T47D (cell line): Measurements from ENCODE around the gene TADA3.

ENCODE experiments used
- DNase-seq, 2 experiments: peaks; one replicate each; pipeline versions ENCODE4 v3.0.0 to v3.0.0-alpha.2; 2011 to 2012; ENCODE audit warnings: low read depth in 1 of 2, low spot score in 1 of 2
- JUND ChIP-seq: IDR thresholded peaks from 2 replicates; pipeline ENCODE4 v1.6.1; 2012; ENCODE audit warnings: low read depth
- in situ Hi-C: cut with HindIII; loops from 2 replicates; pipeline ENCODE4 v1.10.0; 2016; ENCODE audit warnings: low sequenced_read_pairs, low pct_unique_long_range_greater_than_20kb

TADA3 gene

GRCh38 chr3:9760779-9761505, 31.3 kb downstream of the TADA3 start:
- no peak for TF ChIP-seq JUND
- in situ Hi-C loops, result no loop called here
- DNase-seq, result no peak

- TF ChIP-seq JUND, result no peak
- DNase-seq, result no peak
- in situ Hi-C loops, result no loop called here
Observed at GRCh38 chr3:9757427-9757826, 34.8 kb downstream of the TADA3 start.

- DNase-seq, result no peak
- TF ChIP-seq JUND, result no peak
- in situ Hi-C loops, result no loop called here
Observed at GRCh38 chr3:9754678-9755077, 37.6 kb downstream of the TADA3 start.

GRCh38 chr3:9750556-9751411, 41.5 kb downstream of the TADA3 start:
- in situ Hi-C loops, result no loop called here
- no peak for TF ChIP-seq JUND
- DNase-seq, result no peak

GRCh38 chr3:9749645-9750555, 42.4 kb downstream of the TADA3 start, which contains the start of gene OGG1:
OGG1 (plus strand) TSS chr3:9749952; CDS start chr3:9750287, 335 bp downstream.
- in situ Hi-C loops, result no loop called here
- TF ChIP-seq JUND, result no peak

GRCh38 chr3:9749296-9749644, 43.0 kb downstream of the TADA3 start:
- in situ Hi-C loops, result no loop called here
- DNase-seq, result no peak
- TF ChIP-seq JUND, result no peak

More at GRCh38 chr3:9749645-9750555, 42.4 kb downstream of the TADA3 start, which contains the start of gene OGG1:
- DNase-seq, result peak; percentile 98

GRCh38 chr3:9748031-9748430, 44.2 kb downstream of the TADA3 start:
- in situ Hi-C loops, result no loop called here
- DNase-seq, result no peak
- no peak for TF ChIP-seq JUND

- in situ Hi-C loops, result no loop called here
- DNase-seq, result no peak
- no peak for TF ChIP-seq JUND
Observed at GRCh38 chr3:9747267-9747666, 45.0 kb downstream of the TADA3 start.

GRCh38 chr3:9746330-9746729, 45.9 kb downstream of the TADA3 start:
- DNase-seq, result no peak

GRCh38 chr3:9745521-9745920, 46.8 kb downstream of the TADA3 start:
- TF ChIP-seq JUND, result no peak
- no peak for DNase-seq
- in situ Hi-C loops, result no loop called here

More at GRCh38 chr3:9746330-9746729, 45.9 kb downstream of the TADA3 start:
- in situ Hi-C loops, result no loop called here
- no peak for TF ChIP-seq JUND

GRCh38 chr3:9744162-9744561, 48.1 kb downstream of the TADA3 start:
- in situ Hi-C loops, result no loop called here
- TF ChIP-seq JUND, result no peak
- DNase-seq, result no peak

- no peak for TF ChIP-seq JUND
- in situ Hi-C loops, result no loop called here
- no peak for DNase-seq
Observed at GRCh38 chr3:9743548-9743947, 48.7 kb downstream of the TADA3 start.
